ENCODE data around the gene RTRAF. TPM values are rescaled to one million over a fixed set of nuclear protein-coding genes. Genes with fewer than 3 reads are reported as not detected.

Gene RTRAF
- total RNA-seq, 2 donors from 2014 or later, result 138 to 190 TPM

GRCh38 chr14:52020866-52021717, 31.7 kb downstream of the RTRAF start:
- Mint-ChIP-seq H3K27ac (no peak overlapping the region), H3K36me3 (ENCODE audit: low read depth) (no peaks in the 10 kb centered on the region), H3K4me1 (peaks cover 11% of the 10 kb centered on the region), H3K27me3 (no peaks in the 10 kb centered on the region), H3K9me3 (peaks cover 5% of the 10 kb centered on the region), H3K4me3 (no peak overlapping the region)
- ATAC-seq (replicated peaks), result no peak

- ATAC-seq (replicated peaks), result peak; percentile 93
- Mint-ChIP-seq H3K36me3 (ENCODE audit: low read depth) (no peaks in the 10 kb centered on the region), H3K27me3 (no peaks in the 10 kb centered on the region), H3K9me3 (peaks cover 5% of the 10 kb centered on the region), H3K27ac (no peak overlapping the region), H3K4me1 (peaks cover 11% of the 10 kb centered on the region), H3K4me3 (no peak overlapping the region)
These were observed 32.7 kb downstream of the RTRAF start for GRCh38 chr14:52021957-52022600.

- H3K4me1 Mint-ChIP-seq, result peaks cover 11% of the 10 kb centered on the region
- no peaks in the 10 kb centered on the region for H3K27me3 Mint-ChIP-seq
- no peak overlapping the region for H3K27ac Mint-ChIP-seq
- no peaks in the 10 kb centered on the region for H3K36me3 Mint-ChIP-seq (ENCODE audit: low read depth)
- H3K4me3 Mint-ChIP-seq, result no peak overlapping the region
- peaks cover 5% of the 10 kb centered on the region for H3K9me3 Mint-ChIP-seq
- ATAC-seq (replicated peaks), result no peak
These were observed 34.2 kb downstream of the RTRAF start for GRCh38 chr14:52023518-52023917.

GRCh38 chr14:52025310-52025709, 36.0 kb downstream of the RTRAF start:
- Mint-ChIP-seq H3K4me1 (peaks cover 11% of the 10 kb centered on the region), H3K4me3 (no peak overlapping the region), H3K27me3 (no peaks in the 10 kb centered on the region), H3K27ac (no peak overlapping the region), H3K9me3 (peaks cover 5% of the 10 kb centered on the region), H3K36me3 (ENCODE audit: low read depth) (no peaks in the 10 kb centered on the region)
- no peak for ATAC-seq (replicated peaks)

GRCh38 chr14:52026017-52026660, 36.8 kb downstream of the RTRAF start:
- Mint-ChIP-seq H3K4me3 (no peak overlapping the region), H3K9me3 (peaks cover 5% of the 10 kb centered on the region), H3K4me1 (peaks cover 11% of the 10 kb centered on the region), H3K36me3 (ENCODE audit: low read depth) (no peaks in the 10 kb centered on the region), H3K27ac (no peak overlapping the region), H3K27me3 (no peaks in the 10 kb centered on the region)
- no peak for ATAC-seq (replicated peaks)

GRCh38 chr14:52026901-52027300, 37.6 kb downstream of the RTRAF start:
- H3K9me3 Mint-ChIP-seq, result peaks cover 5% of the 10 kb centered on the region
- no peak overlapping the region for H3K4me3 Mint-ChIP-seq
- H3K36me3 Mint-ChIP-seq (ENCODE audit: low read depth), result no peaks in the 10 kb centered on the region
- H3K27ac Mint-ChIP-seq, result no peak overlapping the region
- no peaks in the 10 kb centered on the region for H3K27me3 Mint-ChIP-seq
- peaks cover 8% of the 10 kb centered on the region for H3K4me1 Mint-ChIP-seq
- ATAC-seq (replicated peaks), result no peak

- H3K27ac Mint-ChIP-seq, result no peak overlapping the region
- H3K4me3 Mint-ChIP-seq, result no peak overlapping the region
- no peaks in the 10 kb centered on the region for H3K36me3 Mint-ChIP-seq (ENCODE audit: low read depth)
- no peaks in the 10 kb centered on the region for H3K4me1 Mint-ChIP-seq
- no peaks in the 10 kb centered on the region for H3K9me3 Mint-ChIP-seq
- no peaks in the 10 kb centered on the region for H3K27me3 Mint-ChIP-seq
- no peak for ATAC-seq (replicated peaks)
These were observed 40.5 kb downstream of the RTRAF start for GRCh38 chr14:52029881-52030280.

GRCh38 chr14:52031781-52032180, 42.4 kb downstream of the RTRAF start:
- no peaks in the 10 kb centered on the region for H3K4me1 Mint-ChIP-seq
- no peak overlapping the region for H3K4me3 Mint-ChIP-seq
- no peak for ATAC-seq (replicated peaks)
- H3K36me3 Mint-ChIP-seq (ENCODE audit: low read depth), result no peaks in the 10 kb centered on the region
- peaks cover 7% of the 10 kb centered on the region for H3K27me3 Mint-ChIP-seq
- no peak overlapping the region for H3K27ac Mint-ChIP-seq
- H3K9me3 Mint-ChIP-seq, result peaks cover 3% of the 10 kb centered on the region

GRCh38 chr14:52032204-52032801, 43.0 kb downstream of the RTRAF start:
- Mint-ChIP-seq H3K4me1 (no peaks in the 10 kb centered on the region), H3K4me3 (no peak overlapping the region), H3K27ac (no peak overlapping the region), H3K27me3 (peaks cover 9% of the 10 kb centered on the region), H3K9me3 (peaks cover 3% of the 10 kb centered on the region), H3K36me3 (ENCODE audit: low read depth) (no peaks in the 10 kb centered on the region)
- ATAC-seq (replicated peaks), result no peak

- no peak overlapping the region for H3K4me3 Mint-ChIP-seq
- H3K27me3 Mint-ChIP-seq, result peaks cover 9% of the 10 kb centered on the region
- H3K36me3 Mint-ChIP-seq (ENCODE audit: low read depth), result no peaks in the 10 kb centered on the region
- peaks cover 3% of the 10 kb centered on the region for H3K9me3 Mint-ChIP-seq
- ATAC-seq (replicated peaks), result no peak
- no peak overlapping the region for H3K27ac Mint-ChIP-seq
- H3K4me1 Mint-ChIP-seq, result no peaks in the 10 kb centered on the region
These were observed 43.8 kb downstream of the RTRAF start for GRCh38 chr14:52033101-52033642.

- Mint-ChIP-seq H3K27me3 (peaks cover 11% of the 10 kb centered on the region), H3K4me3 (no peak overlapping the region)
- no peak for ATAC-seq (replicated peaks)
These were observed 49.9 kb downstream of the RTRAF start for GRCh38 chr14:52039124-52039815.

GRCh38 chr14:52040598-52040997, 51.3 kb downstream of the RTRAF start:
- H3K27ac Mint-ChIP-seq, result no peak overlapping the region
- H3K4me3 Mint-ChIP-seq, result no peak overlapping the region
- H3K27me3 Mint-ChIP-seq, result peaks cover 11% of the 10 kb centered on the region
- H3K9me3 Mint-ChIP-seq, result peaks cover 3% of the 10 kb centered on the region
- no peaks in the 10 kb centered on the region for H3K36me3 Mint-ChIP-seq (ENCODE audit: low read depth)
- H3K4me1 Mint-ChIP-seq, result peaks cover 4% of the 10 kb centered on the region
- no peak for ATAC-seq (replicated peaks)

More at GRCh38 chr14:52039124-52039815, 49.9 kb downstream of the RTRAF start:
- H3K36me3 Mint-ChIP-seq (ENCODE audit: low read depth), result no peaks in the 10 kb centered on the region
- peaks cover 3% of the 10 kb centered on the region for H3K9me3 Mint-ChIP-seq
- H3K27ac Mint-ChIP-seq, result no peak overlapping the region
- peaks cover 4% of the 10 kb centered on the region for H3K4me1 Mint-ChIP-seq

- ATAC-seq (replicated peaks), result no peak
- no peaks in the 10 kb centered on the region for H3K9me3 Mint-ChIP-seq
- H3K36me3 Mint-ChIP-seq (ENCODE audit: low read depth), result no peaks in the 10 kb centered on the region
- H3K4me1 Mint-ChIP-seq, result peaks cover 4% of the 10 kb centered on the region
- no peak overlapping the region for H3K27ac Mint-ChIP-seq
- H3K27me3 Mint-ChIP-seq, result peaks cover 3% of the 10 kb centered on the region
- no peak overlapping the region for H3K4me3 Mint-ChIP-seq
These were observed 53.3 kb downstream of the RTRAF start for GRCh38 chr14:52042371-52043289.
